Gastroesophageal sphincter (tissue), 3 donors: ENCODE data around the gene ZC3H12D.

ENCODE experiments used
- EP300 ChIP-seq: sonication (generic); formaldehyde crosslinking; IDR thresholded peaks from one replicate; pipeline ENCODE4 v1.6.1; 2017; ENCODE audit warnings: antibody characterized with exemption, mild to moderate bottlenecking
- POLR2A ChIP-seq, 2 donors: fragments of 450-650 bp; IDR thresholded peaks; one replicate each; pipeline ENCODE4 v1.6.1; 2017; ENCODE audit warnings: antibody characterized with exemption in 2 of 2, mild to moderate bottlenecking in 2 of 2, moderate library complexity in 1 of 2
- POLR2AphosphoS5 ChIP-seq: sonication (generic); formaldehyde crosslinking; IDR thresholded peaks from one replicate; pipeline ENCODE4 v1.6.1; 2017; ENCODE audit warnings: antibody characterized with exemption
- TF ChIP-seq, protein P1 (sequence below), 4 experiments: fragments of 200-600 bp in 2 of 4; fragments of 450-650 bp in 2 of 4; sonication (generic) in 1 of 4; IDR thresholded peaks; one replicate each; pipeline ENCODE4 v1.5.1; 2017 to 2019; ENCODE audit warnings: antibody characterized with exemption in 4 of 4, mild to moderate bottlenecking in 2 of 4, moderate library complexity in 2 of 4

GRCh38 chr6:149414009-149414408, 70.8 kb downstream of the ZC3H12D start:
- no peak for TF ChIP-seq POLR2A (IDR thresholded peaks at IDR 0.05)
- TF ChIP-seq, protein P1, sequence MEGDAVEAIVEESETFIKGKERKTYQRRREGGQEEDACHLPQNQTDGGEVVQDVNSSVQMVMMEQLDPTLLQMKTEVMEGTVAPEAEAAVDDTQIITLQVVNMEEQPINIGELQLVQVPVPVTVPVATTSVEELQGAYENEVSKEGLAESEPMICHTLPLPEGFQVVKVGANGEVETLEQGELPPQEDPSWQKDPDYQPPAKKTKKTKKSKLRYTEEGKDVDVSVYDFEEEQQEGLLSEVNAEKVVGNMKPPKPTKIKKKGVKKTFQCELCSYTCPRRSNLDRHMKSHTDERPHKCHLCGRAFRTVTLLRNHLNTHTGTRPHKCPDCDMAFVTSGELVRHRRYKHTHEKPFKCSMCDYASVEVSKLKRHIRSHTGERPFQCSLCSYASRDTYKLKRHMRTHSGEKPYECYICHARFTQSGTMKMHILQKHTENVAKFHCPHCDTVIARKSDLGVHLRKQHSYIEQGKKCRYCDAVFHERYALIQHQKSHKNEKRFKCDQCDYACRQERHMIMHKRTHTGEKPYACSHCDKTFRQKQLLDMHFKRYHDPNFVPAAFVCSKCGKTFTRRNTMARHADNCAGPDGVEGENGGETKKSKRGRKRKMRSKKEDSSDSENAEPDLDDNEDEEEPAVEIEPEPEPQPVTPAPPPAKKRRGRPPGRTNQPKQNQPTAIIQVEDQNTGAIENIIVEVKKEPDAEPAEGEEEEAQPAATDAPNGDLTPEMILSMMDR (IDR thresholded peaks at IDR 0.05) = no peak
- TF ChIP-seq EP300 = no peak
- no peak for TF ChIP-seq POLR2AphosphoS5
